Effector memory CD8-positive, alpha-beta T cell (primary cell): ENCODE results near the gene STAT3.
A peak's percentile ranks its signal among the peaks of the same experiment; 100 is the strongest.
"Not testable (repeated sequence)": the region's sequence is repeated elsewhere in the genome, so short reads cannot be mapped to it uniquely, and the experiment has no call there.

Source experiments
- ATAC-seq: fragments of 150-1000 bp; cut with Tn5 transposase; replicated peaks from 2 replicates; pipeline ENCODE4 v1.10.0; 2021; ENCODE audit warnings: mild to moderate bottlenecking, moderate library complexity
- DNase-seq, 3 experiments: peaks; one replicate each; pipeline ENCODE4 v3.0.0; 2021
- H3K27ac Mint-ChIP-seq, 2 donors: one replicate each; pipeline ENCODE4 v1.8.0; 2022; ENCODE audit warnings: mild to moderate bottlenecking in 2 of 2, mixed read lengths in 2 of 2, moderate library complexity in 2 of 2
- H3K27me3 Mint-ChIP-seq, 2 donors: one replicate each; pipeline ENCODE4 v1.8.0; 2022; ENCODE audit warnings: mixed read lengths in 2 of 2
- H3K36me3 Mint-ChIP-seq: one replicate; pipeline ENCODE4 v1.8.0; 2022; ENCODE audit warnings: mild to moderate bottlenecking, moderate library complexity, mixed read lengths; ENCODE audit not compliant: insufficient read depth
- H3K4me1 Mint-ChIP-seq, 2 donors: one replicate each; pipeline ENCODE4 v1.8.0; 2022; ENCODE audit warnings: low read depth in 2 of 2, mixed read lengths in 2 of 2
- H3K4me3 Mint-ChIP-seq, 2 donors: one replicate each; pipeline ENCODE4 v1.8.0; 2022; ENCODE audit warnings: mild to moderate bottlenecking in 2 of 2, mixed read lengths in 2 of 2, moderate library complexity in 2 of 2
- H3K9me3 Mint-ChIP-seq, 2 donors: one replicate each; pipeline ENCODE4 v1.8.0; 2022; ENCODE audit warnings: mixed read lengths in 2 of 2

The STAT3 gene

DNA sequence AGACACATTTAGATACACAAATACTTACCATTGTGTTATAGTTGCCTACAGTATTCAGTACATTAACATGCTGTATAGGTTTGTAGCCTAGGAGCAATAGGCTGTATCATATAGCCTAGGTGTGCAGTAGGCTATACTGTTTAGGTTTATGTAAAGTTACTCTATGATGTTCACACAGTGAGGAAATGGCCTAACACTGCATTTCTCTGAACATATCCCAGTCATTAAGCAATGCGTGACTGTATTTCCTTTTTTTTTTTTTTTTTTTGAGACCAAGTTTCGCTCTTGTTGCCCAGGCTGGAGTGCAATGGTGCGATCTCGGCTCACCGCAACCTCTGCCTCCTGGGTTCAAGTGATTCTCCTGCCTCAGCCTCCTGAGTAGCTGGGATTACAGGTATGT, 29.7 kb upstream of the STAT3 start:
- H3K36me3 Mint-ChIP-seq, DNase-seq, H3K27ac Mint-ChIP-seq, H3K4me3 Mint-ChIP-seq, ATAC-seq, H3K9me3 Mint-ChIP-seq: not testable (repeated sequence)
- Mint-ChIP-seq H3K27me3 (peaks cover 20 to 30% of the 10 kb centered on the region in 2 donors), H3K4me1 (peaks cover 11 to 14% of the 10 kb centered on the region in 2 donors)

DNA sequence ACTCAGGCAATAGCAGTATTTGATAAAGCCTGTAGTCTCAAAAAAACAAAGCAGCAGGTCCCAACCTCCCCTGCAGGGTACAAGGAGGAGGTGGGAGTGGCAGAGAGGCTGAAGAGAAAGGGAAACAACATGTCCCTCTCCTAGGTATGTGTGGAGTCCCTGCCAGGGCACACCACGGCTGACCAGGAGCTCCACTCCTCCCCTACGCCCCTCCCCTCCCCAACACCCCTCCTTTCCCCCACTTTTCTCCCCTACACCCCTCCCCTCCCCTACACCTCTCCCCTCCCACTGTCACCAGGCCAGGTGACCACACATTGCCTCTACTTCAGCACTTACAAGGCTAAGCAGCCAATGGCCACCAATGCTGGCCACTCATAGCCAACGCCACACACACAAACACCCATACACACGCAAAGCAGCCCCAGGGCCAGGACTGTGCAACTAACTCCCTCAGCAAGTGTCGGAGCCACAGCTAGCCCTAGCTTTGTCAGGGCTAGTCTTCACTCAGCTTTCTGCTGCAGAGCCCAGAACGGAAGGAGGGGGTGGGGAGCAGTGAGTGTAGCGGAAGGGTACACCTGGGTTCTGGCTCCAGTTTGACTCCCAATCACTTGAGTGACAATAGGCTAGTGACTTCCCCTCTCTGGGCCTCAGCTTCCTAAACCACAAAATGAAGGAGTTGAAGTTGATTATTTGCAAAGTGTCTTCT, 26.6 kb upstream of the STAT3 start:
- Mint-ChIP-seq H3K4me3 (peak overlapping the region in 1 of 2 donors; percentile 58), H3K9me3 (no peaks in the 10 kb centered on the region), H3K27me3 (peaks cover 0 to 7% of the 10 kb centered on the region in 2 donors), H3K4me1 (peaks cover 4 to 5% of the 10 kb centered on the region in 2 donors), H3K36me3 (no peaks in the 10 kb centered on the region), H3K27ac (no peak overlapping the region)
- ATAC-seq = peak; percentile 46
- DNase-seq = no peak

DNA sequence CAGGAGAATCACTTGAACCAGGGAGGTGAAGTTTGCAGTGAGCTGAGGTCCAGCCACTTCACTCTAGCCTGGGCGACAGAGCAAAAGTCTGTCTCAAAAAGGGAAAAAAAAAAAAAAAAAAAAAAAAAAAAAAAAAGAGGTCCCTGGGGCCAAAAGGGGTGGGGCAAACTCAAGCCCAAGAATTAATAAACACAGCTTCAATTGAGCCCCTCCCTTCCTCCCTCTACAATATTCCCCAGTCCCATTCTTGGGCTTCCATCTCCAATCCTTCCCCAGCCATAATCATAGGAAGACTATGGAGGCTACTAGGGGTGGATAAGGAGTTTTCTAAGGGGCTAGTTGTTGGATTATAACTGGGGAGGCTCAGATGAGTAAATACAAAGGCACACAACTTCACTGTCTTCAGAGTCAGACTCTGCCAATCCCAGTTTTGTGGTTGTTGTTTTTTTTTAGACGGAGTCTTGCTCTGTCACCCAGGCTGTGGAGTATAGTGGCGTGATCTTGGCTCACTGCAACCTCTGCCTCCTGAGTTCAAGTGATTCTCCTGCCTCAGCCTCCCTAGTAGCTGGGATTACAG, 25.3 kb upstream of the STAT3 start:
- Mint-ChIP-seq H3K4me1 (peaks cover 4 to 5% of the 10 kb centered on the region in 2 donors), H3K27me3 (peaks cover 0 to 6% of the 10 kb centered on the region in 2 donors), H3K4me3 (no peak overlapping the region), H3K9me3 (no peaks in the 10 kb centered on the region), H3K36me3 (no peaks in the 10 kb centered on the region), H3K27ac (no peak overlapping the region)
- DNase-seq (no peak), ATAC-seq (no peak)

DNA sequence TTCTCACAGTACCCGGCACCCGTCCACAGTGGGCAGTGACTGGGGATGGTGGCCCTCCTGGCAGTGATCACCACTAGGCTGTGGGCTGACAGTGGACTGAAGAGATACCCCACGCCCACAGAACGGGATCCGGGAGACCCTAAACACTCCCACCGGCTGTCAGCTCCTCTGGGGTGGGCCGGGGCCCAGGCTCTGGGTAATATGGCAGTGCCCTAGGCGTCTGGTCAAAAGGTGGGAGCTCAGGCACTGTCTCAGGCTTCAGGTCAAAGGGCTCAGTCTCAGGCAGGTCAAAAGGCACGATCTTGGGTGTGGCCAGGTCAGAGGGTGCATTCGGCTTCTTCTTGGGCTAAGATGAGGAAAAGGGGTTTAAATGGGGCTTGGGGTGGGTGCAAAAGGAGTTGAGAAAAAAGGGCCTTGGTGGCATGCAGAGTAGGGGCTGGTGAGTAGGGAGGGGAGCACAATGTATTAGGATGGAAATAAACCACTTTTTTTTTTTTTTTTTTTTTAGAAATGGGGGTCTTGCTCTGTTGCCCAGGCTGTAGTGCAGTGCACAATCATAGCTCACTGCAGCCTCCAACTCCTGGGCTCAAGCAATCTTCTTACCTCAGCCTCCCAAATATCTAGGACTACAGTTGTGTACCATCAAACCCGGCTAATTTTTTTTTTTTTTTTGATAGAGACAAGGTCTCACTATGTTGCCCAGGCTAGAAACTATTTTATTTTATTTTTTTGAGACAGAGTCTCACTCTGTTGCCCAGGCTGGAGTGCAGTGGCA, 23.9 kb upstream of the STAT3 start:
- ATAC-seq (no peak), DNase-seq (no peak)
- H3K27me3 Mint-ChIP-seq = peaks cover 0 to 6% of the 10 kb centered on the region in 2 donors
- no peak overlapping the region for H3K27ac Mint-ChIP-seq
- H3K4me1 Mint-ChIP-seq = peaks cover 7 to 8% of the 10 kb centered on the region in 2 donors
- H3K4me3 Mint-ChIP-seq = no peak overlapping the region
- no peaks in the 10 kb centered on the region for H3K9me3 Mint-ChIP-seq
- H3K36me3 Mint-ChIP-seq = no peaks in the 10 kb centered on the region

DNA sequence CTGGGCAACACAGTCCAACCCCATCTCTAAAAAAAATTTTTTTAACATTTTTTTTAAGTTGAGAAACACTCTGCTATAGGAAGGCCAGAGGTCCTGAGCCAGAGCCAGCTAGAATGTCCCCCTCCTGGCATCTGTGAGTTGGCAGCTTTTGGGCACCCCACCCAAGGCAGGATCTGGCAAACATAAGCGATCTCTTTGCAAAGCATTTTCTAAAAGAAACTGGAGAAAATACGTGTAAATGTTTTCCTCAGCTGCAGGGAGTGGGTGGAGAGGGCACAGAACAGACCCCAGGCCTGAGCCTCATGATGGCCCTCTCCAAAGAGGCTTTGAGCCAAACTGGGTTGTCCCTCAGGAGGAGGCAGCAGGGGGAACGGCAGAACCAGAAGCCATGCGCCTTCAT, 23.1 kb upstream of the STAT3 start:
- Mint-ChIP-seq H3K36me3 (no peaks in the 10 kb centered on the region), H3K4me1 (peaks cover 7 to 8% of the 10 kb centered on the region in 2 donors), H3K9me3 (no peaks in the 10 kb centered on the region), H3K27me3 (peaks cover 0 to 6% of the 10 kb centered on the region in 2 donors), H3K4me3 (no peak overlapping the region), H3K27ac (no peak overlapping the region)
- ATAC-seq = no peak
- DNase-seq = no peak

DNA sequence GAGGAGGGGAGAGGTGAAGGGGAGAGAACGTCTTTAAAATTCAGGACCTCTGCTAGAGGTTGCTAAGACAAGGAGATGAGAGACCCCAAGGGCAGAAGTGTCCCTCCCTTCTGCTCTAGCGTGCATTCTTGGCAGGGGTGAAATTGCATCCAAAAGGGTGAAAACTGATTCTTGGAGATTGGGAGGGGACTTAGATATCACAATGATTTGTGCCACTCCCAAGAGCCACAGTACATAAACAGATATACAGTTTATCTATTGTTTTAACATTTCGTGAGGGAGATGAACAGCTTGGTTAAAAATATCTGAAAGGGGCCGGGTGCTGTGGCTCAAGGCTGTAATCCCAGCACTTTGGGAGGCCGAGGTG, 22.1 kb upstream of the STAT3 start:
- no peak overlapping the region for H3K4me3 Mint-ChIP-seq
- H3K27ac Mint-ChIP-seq = no peak overlapping the region
- no peak for DNase-seq
- H3K27me3 Mint-ChIP-seq = peaks cover 0 to 6% of the 10 kb centered on the region in 2 donors
- no peaks in the 10 kb centered on the region for H3K36me3 Mint-ChIP-seq
- H3K4me1 Mint-ChIP-seq = peaks cover 8 to 10% of the 10 kb centered on the region in 2 donors
- H3K9me3 Mint-ChIP-seq = no peaks in the 10 kb centered on the region
- ATAC-seq = no peak

DNA sequence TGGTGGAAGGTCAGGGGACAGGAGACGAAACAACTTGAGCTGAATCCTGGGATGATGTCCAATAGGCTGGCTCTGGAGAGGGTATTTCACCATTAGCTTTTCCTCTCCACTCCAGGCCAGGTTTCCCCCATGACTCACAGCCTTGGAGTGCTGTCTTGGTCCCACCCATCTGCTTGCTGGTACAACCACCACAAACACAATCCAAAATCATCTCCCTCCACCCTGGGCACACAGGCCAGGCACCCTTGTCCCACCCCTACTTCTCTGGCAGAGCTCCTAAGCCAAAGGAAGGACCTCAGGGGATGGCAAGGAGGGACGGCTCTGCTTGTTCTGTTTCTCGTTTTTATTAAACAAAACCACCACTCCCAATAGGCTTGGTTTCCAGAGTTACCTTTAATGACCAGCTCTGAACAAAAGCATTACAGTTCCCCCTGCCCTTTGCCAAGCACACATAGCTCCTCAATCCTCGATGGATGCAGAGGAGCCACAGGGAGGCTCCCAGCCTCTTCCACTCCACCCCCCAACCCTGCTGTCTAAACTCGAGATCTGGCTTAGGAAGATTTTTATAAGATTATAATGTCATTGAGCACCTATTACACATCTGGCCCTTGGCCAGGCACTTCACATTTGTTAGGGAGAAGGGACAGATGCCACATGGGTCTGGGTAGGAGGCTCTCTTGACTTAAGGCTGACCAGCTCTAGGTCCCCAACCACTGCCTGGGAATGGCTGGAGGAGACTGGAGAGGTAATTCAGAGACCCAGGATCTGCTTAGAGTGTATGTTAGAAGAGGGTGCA, 21.5 kb upstream of the STAT3 start:
- Mint-ChIP-seq H3K36me3 (no peaks in the 10 kb centered on the region), H3K4me1 (peaks cover 3 to 6% of the 10 kb centered on the region in 2 donors), H3K27me3 (peaks cover 0 to 6% of the 10 kb centered on the region in 2 donors), H3K9me3 (no peaks in the 10 kb centered on the region), H3K27ac (no peak overlapping the region), H3K4me3 (no peak overlapping the region)
- ATAC-seq (no peak), DNase-seq (no peak)

DNA sequence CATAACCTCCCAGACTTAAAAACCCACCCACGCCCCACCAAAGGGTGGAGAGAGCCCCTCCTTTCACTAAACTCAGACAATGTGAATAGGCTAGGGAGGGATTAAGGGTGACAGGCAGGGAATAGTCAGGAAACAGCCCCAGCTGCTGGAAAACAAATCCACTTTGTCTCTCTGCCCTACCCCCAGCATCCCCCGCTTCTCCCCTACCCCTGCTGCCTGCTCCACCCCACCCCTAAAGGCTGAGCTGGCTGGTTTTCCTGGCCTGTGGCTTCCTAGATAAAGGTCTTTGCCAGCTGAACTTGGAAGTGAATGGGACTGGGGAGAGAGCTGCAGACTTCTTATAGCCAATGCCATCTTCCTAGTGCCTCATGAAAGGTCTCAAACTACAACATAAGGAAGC, 19.8 kb upstream of the STAT3 start:
- H3K36me3 Mint-ChIP-seq = no peaks in the 10 kb centered on the region
- H3K27me3 Mint-ChIP-seq = peaks cover 0 to 6% of the 10 kb centered on the region in 2 donors
- H3K4me1 Mint-ChIP-seq = peaks cover 6 to 12% of the 10 kb centered on the region in 2 donors
- no peaks in the 10 kb centered on the region for H3K9me3 Mint-ChIP-seq
- ATAC-seq (no peak), DNase-seq (no peak)
- no peak overlapping the region for H3K27ac Mint-ChIP-seq
- no peak overlapping the region for H3K4me3 Mint-ChIP-seq

DNA sequence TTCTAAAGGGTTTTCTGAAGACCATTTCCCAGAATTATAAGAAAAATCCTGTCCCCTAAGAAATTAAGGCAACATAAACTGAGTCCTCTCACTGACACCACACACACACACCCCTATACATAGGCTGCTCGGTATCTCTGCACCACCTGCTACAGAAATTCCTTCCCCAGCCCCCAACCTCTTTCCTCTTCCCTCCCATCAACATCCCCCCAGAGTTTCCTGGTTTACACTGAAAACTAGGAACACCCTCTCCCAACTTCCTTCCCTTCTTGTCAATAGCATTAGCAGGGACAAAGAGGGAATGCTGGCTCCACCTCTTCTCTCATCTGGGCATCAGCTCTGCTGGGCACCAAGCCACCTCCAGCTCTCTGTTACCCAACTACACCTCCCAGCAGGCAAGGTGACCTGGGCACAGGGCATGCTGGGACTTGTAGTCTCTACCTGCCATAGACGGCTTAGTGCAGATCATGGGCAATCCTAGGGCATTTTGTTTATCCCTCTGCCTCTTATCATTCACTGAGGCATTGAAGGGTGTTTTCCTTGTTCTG, 19.1 kb upstream of the STAT3 start:
- Mint-ChIP-seq H3K4me1 (peaks cover 6 to 12% of the 10 kb centered on the region in 2 donors), H3K27ac (no peak overlapping the region), H3K27me3 (peaks cover 0 to 6% of the 10 kb centered on the region in 2 donors), H3K36me3 (no peaks in the 10 kb centered on the region), H3K9me3 (no peaks in the 10 kb centered on the region), H3K4me3 (no peak overlapping the region)
- peak; percentile 93 for ATAC-seq
- peak; percentile 53 to 59 (median 59) for DNase-seq

DNA sequence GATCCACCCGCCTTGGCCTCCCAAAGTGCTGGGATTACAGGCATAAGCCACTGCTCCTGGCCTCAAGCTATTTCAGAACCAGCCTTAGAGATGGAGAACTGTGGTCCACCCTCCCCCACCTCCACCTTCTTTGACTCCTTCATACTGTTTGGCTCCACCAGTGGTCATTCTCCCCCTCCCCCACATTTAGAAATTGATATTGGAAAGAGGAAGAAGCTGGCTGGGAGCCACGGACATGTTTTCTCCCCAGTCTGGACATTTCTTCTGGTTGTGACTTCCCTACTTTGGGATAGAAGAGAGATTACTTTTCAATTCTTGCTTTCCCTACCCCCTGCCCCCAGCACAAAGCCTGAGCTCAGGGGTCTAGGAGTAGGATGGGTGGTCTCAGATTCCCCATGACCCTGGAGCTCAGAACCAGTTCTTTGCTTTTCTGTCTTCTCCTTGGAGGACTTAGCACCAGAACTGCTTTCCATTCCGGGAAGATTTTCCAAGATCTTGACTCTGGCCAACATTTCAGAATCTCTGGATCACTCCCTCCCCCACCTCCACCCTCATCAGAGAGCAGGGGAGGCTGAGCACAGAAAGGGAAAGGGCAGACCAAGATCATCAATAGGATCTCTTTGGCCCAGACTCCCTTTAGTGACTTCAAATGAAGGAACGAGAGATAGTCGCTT, 18.5 kb upstream of the STAT3 start:
- DNase-seq (no peak), ATAC-seq (no peak)
- Mint-ChIP-seq H3K27ac (no peak overlapping the region), H3K36me3 (no peaks in the 10 kb centered on the region), H3K4me3 (no peak overlapping the region), H3K9me3 (no peaks in the 10 kb centered on the region), H3K4me1 (peaks cover 6 to 12% of the 10 kb centered on the region in 2 donors), H3K27me3 (peaks cover 0 to 2% of the 10 kb centered on the region in 2 donors)

DNA sequence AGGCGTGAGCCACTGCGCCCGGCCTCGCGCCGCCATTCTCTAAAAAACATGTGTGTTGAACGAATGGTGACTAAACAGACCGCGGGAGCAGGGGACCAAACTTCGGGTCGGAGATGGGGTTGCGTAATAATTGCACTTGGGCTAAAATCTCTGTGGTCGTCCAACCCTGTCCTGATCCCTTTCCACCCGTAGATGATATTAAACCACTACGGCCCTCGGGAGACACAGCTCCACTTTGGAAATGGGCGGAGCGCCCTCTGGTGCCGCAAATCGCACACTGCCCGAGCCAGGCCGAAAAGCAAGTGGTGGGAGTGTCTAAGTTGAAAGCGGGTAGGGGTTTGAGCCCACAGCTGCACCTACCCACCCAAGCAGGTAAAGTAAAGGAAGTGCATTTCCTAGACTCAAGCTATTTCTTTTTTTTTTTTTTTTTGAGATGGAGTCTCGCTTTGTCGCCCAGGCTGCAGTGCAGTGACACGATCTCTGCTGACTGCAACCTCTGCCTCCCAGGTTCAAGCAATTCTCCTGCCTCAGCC, 17.8 kb upstream of the STAT3 start:
- DNase-seq (peak; percentile 79 to 87 (median 81)), ATAC-seq (peak; percentile 84)
- Mint-ChIP-seq H3K27ac (no peak overlapping the region), H3K36me3 (no peaks in the 10 kb centered on the region), H3K27me3 (no peaks in the 10 kb centered on the region), H3K4me1 (peaks cover 6 to 12% of the 10 kb centered on the region in 2 donors), H3K4me3 (no peak overlapping the region), H3K9me3 (no peaks in the 10 kb centered on the region)

DNA sequence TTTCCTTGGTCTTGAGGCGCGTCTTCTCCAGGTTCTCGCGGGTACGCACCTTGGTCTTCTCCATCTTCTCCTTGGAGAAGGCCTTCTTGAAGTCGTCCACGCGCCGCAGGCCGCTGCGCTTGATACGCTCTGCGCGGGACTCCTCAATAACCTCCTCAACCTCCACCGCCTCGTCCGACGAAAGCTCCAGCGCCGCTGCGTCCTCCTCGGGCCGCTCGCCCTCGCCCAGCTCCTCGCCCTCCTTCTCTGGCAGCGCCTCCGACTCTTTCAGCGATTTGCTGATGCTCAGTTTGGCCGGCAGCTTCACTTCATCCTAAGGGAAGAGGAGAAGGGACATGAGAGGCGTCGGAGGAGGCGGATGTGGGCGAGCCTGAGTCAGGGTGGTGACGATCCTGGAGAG, 16.8 kb upstream of the STAT3 start:
- no peak for ATAC-seq
- Mint-ChIP-seq H3K4me3 (no peak overlapping the region), H3K4me1 (peaks cover 12 to 17% of the 10 kb centered on the region in 2 donors), H3K27ac (no peak overlapping the region), H3K9me3 (no peaks in the 10 kb centered on the region), H3K36me3 (no peaks in the 10 kb centered on the region), H3K27me3 (no peaks in the 10 kb centered on the region)
- DNase-seq = no peak
